SH-SY5Y (cell line): ENCODE measurements around the gene RETN.

Experiments used
- GATA2 ChIP-seq: IDR thresholded peaks from 2 replicates; pipeline ENCODE4 v1.6.1; 2011; ENCODE audit warnings: mild to moderate bottlenecking, low read depth, low read length
- GATA3 ChIP-seq: IDR thresholded peaks from 2 replicates; pipeline ENCODE4 v1.6.1; 2011; ENCODE audit warnings: low read depth, mild to moderate bottlenecking, low read length, moderate library complexity

GRCh38 chr19:7676854-7677253, 8.0 kb downstream of the RETN start, which contains the start of gene MCEMP1:
- no peak for TF ChIP-seq GATA3
- no peak for TF ChIP-seq GATA2
